Right cardiac atrium (tissue), 5 donors: ENCODE results near the gene ELANE. TPM values are rescaled to one million over a fixed set of nuclear protein-coding genes. Genes with fewer than 3 reads are reported as not detected.

Experiments used
- ATAC-seq, 2 donors: fragments of 200-7000 bp; cut with Tn5 transposase; one replicate each; pipeline versions ENCODE4 v1.8.0 to v1.9.1; 2020; ENCODE audit warnings: moderate library complexity in 2 of 2, mild to moderate bottlenecking in 1 of 2
- DNase-seq, 3 donors: peaks; one replicate each; pipeline ENCODE4 v3.0.0-alpha.2; 2020
- H3K27ac ChIP-seq: one replicate; pipeline ENCODE4 v1.5.1; 2013; ENCODE audit warnings: mild to moderate bottlenecking, low read length, control low read depth, moderate library complexity
- H3K27me3 ChIP-seq: one replicate; pipeline ENCODE4 v1.6.1; 2013; ENCODE audit not compliant: control insufficient read depth, insufficient read depth
- H3K4me1 ChIP-seq: one replicate; pipeline ENCODE4 v1.6.1; 2013; ENCODE audit warnings: low read length; ENCODE audit not compliant: control insufficient read depth, insufficient read depth
- H3K4me3 ChIP-seq: one replicate; pipeline ENCODE4 v1.5.1; 2013; ENCODE audit warnings: low read length, control low read depth
- H3K9me3 ChIP-seq: one replicate; pipeline ENCODE4 v1.6.1; 2013; ENCODE audit warnings: low read length; ENCODE audit not compliant: control insufficient read depth
- WGBS: extraction: QIAGEN DNeasy Blood & Tissue Kit; methylation state at CpG from one replicate; pipeline ENCODE4 v1.1.7; 2013; 5-methylcytosine and 5-hydroxymethylcytosine counted together
- intact Hi-C, 4 donors: fragments of 100-400 bp; cut with DNase I; formaldehyde crosslinking; loops; one replicate each; pipeline versions ENCODE4 v1.11.0 to v1.14.0; 2022 to 2023
- polyA plus RNA-seq: library from polyadenylated mRNA; stranded (reverse); fragments of 200-250 nt; gene quantifications from one replicate; pipeline ENCODE4 v1.2.3, GENCODE V29; 2013
- total RNA-seq, 4 donors: library from RNA; stranded (reverse); fragmentation: NEBNext Ultra II Directional; extraction: Animal tissue kit (Norgen Biotek cat#: 25700); gene quantifications; one replicate each; pipeline ENCODE4 v1.2.1, GENCODE V29; 2021
- donor health status: healthy with polysubstance abuse.
- donor health status: DM: no; HTN: yes; CAD: no.
- donor health status: DM: no; HTN: no; CAD: no.
- donor health status: DM: no; HTN: yes; CAD: no; lungs with severe emphysema.
- donor health status: DM: yes; HTN: yes; CAD: no.

ELANE gene
- total and polyA plus RNA-seq, 5 donors, result 0.85 to 3.4 (median 2.0) TPM

- intact Hi-C loops, result no loop called here
- no peaks in the 10 kb centered on the region for H3K9me3 ChIP-seq
- DNase-seq (peak; percentile 94 to 97 (median 96)), ATAC-seq (peak; percentile 96)
- H3K4me3 ChIP-seq, result peak within 1 kb of the TSS; percentile 89
- H3K27me3 ChIP-seq, result no peaks in the 10 kb centered on the region
- peak within 1 kb of the TSS; percentile 86 for H3K27ac ChIP-seq
- WGBS, result under 1% methylated on average over 67 of the region's 69 CpGs
- H3K4me1 ChIP-seq, result no peaks in the 10 kb centered on the region
Measured at GRCh38 chr19:892894-893689, 41.0 kb downstream of the ELANE start, which contains the start of the genes MED16 and RNU6-9. Gene MED16, minus strand, starts transcription at chr19:893187. Its CDS starts 2,056 bp downstream, at chr19:891131. Gene RNU6-9, plus strand, starts transcription at chr19:893484.

- intact Hi-C loops, result no loop called here
- Histone ChIP-seq H3K9me3 (no peaks in the 10 kb centered on the region), H3K27me3 (no peaks in the 10 kb centered on the region), H3K4me3 (no peak overlapping the region), H3K27ac (no peak overlapping the region), H3K4me1 (no peaks in the 10 kb centered on the region)
- DNase-seq (no peak), ATAC-seq (no peak)
- WGBS, result 96% methylated on average over 10 of the region's 10 CpGs
Measured at GRCh38 chr19:896434-896833, 44.3 kb downstream of the ELANE start.

- H3K9me3 ChIP-seq, result no peaks in the 10 kb centered on the region
- ATAC-seq (no peak), DNase-seq (no peak)
- no peak overlapping the region for H3K4me3 ChIP-seq
- H3K27me3 ChIP-seq, result no peaks in the 10 kb centered on the region
- no peaks in the 10 kb centered on the region for H3K4me1 ChIP-seq
- H3K27ac ChIP-seq, result no peak overlapping the region
- intact Hi-C loops, result no loop called here
- WGBS, result 90% methylated on average over 11 of the region's 11 CpGs
Measured at GRCh38 chr19:896999-897398, 44.9 kb downstream of the ELANE start.

- Histone ChIP-seq H3K9me3 (no peaks in the 10 kb centered on the region), H3K27me3 (no peaks in the 10 kb centered on the region), H3K4me1 (no peaks in the 10 kb centered on the region), H3K27ac (no peak overlapping the region), H3K4me3 (no peak overlapping the region)
- intact Hi-C loops, result no loop called here
- WGBS, result 91% methylated on average over 26 of the region's 26 CpGs
- ATAC-seq (no peak), DNase-seq (no peak)
Measured at GRCh38 chr19:897442-898039, 45.4 kb downstream of the ELANE start.

- ATAC-seq (no peak), DNase-seq (peak in 1 of 3 donors; percentile 59)
- Histone ChIP-seq H3K9me3 (no peaks in the 10 kb centered on the region), H3K4me1 (no peaks in the 10 kb centered on the region), H3K27me3 (no peaks in the 10 kb centered on the region), H3K4me3 (no peak overlapping the region), H3K27ac (no peak overlapping the region)
- intact Hi-C loops, result no loop called here
- 81% methylated on average over 20 of the region's 20 CpGs for WGBS
Measured at GRCh38 chr19:898663-899062, 46.6 kb downstream of the ELANE start.

- intact Hi-C loops, result no loop called here
- no peak overlapping the region for H3K4me3 ChIP-seq
- DNase-seq (no peak), ATAC-seq (no peak)
- no peak overlapping the region for H3K27ac ChIP-seq
- H3K27me3 ChIP-seq, result no peaks in the 10 kb centered on the region
- H3K4me1 ChIP-seq, result no peaks in the 10 kb centered on the region
- no peaks in the 10 kb centered on the region for H3K9me3 ChIP-seq
- 89% methylated on average over 32 of the region's 32 CpGs for WGBS
Measured at GRCh38 chr19:899336-900042, 47.4 kb downstream of the ELANE start.

GRCh38 chr19:900043-900301, 47.9 kb downstream of the ELANE start:
- no peak for DNase-seq
- Histone ChIP-seq H3K9me3 (no peaks in the 10 kb centered on the region), H3K27ac (no peak overlapping the region), H3K4me1 (no peaks in the 10 kb centered on the region), H3K4me3 (no peak overlapping the region), H3K27me3 (no peaks in the 10 kb centered on the region)
- WGBS, result 93% methylated on average over 15 of the region's 15 CpGs
- intact Hi-C loops, result no loop called here
- no peak for ATAC-seq

GRCh38 chr19:900302-901111, 48.4 kb downstream of the ELANE start:
- intact Hi-C loops, result no loop called here
- no peaks in the 10 kb centered on the region for H3K27me3 ChIP-seq
- H3K4me1 ChIP-seq, result no peaks in the 10 kb centered on the region
- ATAC-seq (peak; percentile 9 to 23), DNase-seq (no peak)
- no peaks in the 10 kb centered on the region for H3K9me3 ChIP-seq
- no peak overlapping the region for H3K27ac ChIP-seq
- no peak overlapping the region for H3K4me3 ChIP-seq
- WGBS, result 86% methylated on average over 30 of the region's 30 CpGs

- WGBS, result 94% methylated on average over 27 of the region's 27 CpGs
- Histone ChIP-seq H3K27me3 (no peaks in the 10 kb centered on the region), H3K4me1 (no peaks in the 10 kb centered on the region), H3K4me3 (no peak overlapping the region), H3K27ac (no peak overlapping the region), H3K9me3 (no peaks in the 10 kb centered on the region)
- DNase-seq (no peak), ATAC-seq (no peak)
- intact Hi-C loops, result no loop called here
Measured at GRCh38 chr19:901216-902092, 49.4 kb downstream of the ELANE start.

- Histone ChIP-seq H3K4me3 (no peak overlapping the region), H3K27me3 (no peaks in the 10 kb centered on the region), H3K9me3 (no peaks in the 10 kb centered on the region), H3K4me1 (no peaks in the 10 kb centered on the region), H3K27ac (no peak overlapping the region)
- no peak for DNase-seq
- ATAC-seq, result no peak
- intact Hi-C loops, result no loop called here
- WGBS, result 91% methylated on average over 7 of the region's 7 CpGs
Measured at GRCh38 chr19:902093-902370, 49.9 kb downstream of the ELANE start.
